H9 (cell line): Measurements from ENCODE around the gene TUBB2A. TPM values are rescaled to one million over a fixed set of nuclear protein-coding genes. Genes with fewer than 3 reads are reported as not detected.
"Not testable (repeated sequence)": the region's sequence is repeated elsewhere in the genome, so short reads cannot be mapped to it uniquely, and the experiment has no call there.

Experiments
- DNase-seq: peaks from one replicate; pipeline ENCODE4 v3.0.0-alpha.2; 2017
- H2AFZ ChIP-seq: one replicate; pipeline ENCODE4 v1.6.1; 2013; ENCODE audit warnings: mild to moderate bottlenecking, low read length, control low read depth, moderate library complexity
- H2AK5ac ChIP-seq: 2 replicates; pipeline ENCODE4 v1.6.1; 2013; ENCODE audit warnings: low read length, control low read depth, mixed read lengths; ENCODE audit not compliant: insufficient read length
- H2BK120ac ChIP-seq: one replicate; pipeline ENCODE4 v1.6.1; 2013; ENCODE audit warnings: low read depth, mild to moderate bottlenecking, low read length, control low read depth, inconsistent platforms; ENCODE audit not compliant: poor library complexity, severe bottlenecking
- H2BK12ac ChIP-seq: 2 replicates; pipeline ENCODE4 v1.6.1; 2013; ENCODE audit warnings: low read length, control low read depth, mixed read lengths, low read depth; ENCODE audit not compliant: insufficient read length
- H2BK15ac ChIP-seq: 2 replicates; pipeline ENCODE4 v1.6.1; 2013; ENCODE audit warnings: low read depth, low read length, control low read depth
- H2BK20ac ChIP-seq: one replicate; pipeline ENCODE4 v1.6.1; 2013; ENCODE audit warnings: low read depth, mild to moderate bottlenecking, low read length, control low read depth, inconsistent platforms; ENCODE audit not compliant: poor library complexity, severe bottlenecking
- H2BK5ac ChIP-seq: 2 replicates; pipeline ENCODE4 v1.6.1; 2013; ENCODE audit warnings: low read length, control low read depth, mixed read lengths; ENCODE audit not compliant: insufficient read length
- H3K14ac ChIP-seq: 2 replicates; pipeline ENCODE4 v1.6.1; 2013; ENCODE audit warnings: low read length, control low read depth; ENCODE audit not compliant: insufficient read depth
- H3K18ac ChIP-seq: 2 replicates; pipeline ENCODE4 v1.6.1; 2013; ENCODE audit warnings: low read depth, mild to moderate bottlenecking, mixed read lengths, low read length, control low read depth; ENCODE audit not compliant: insufficient read length
- H3K23ac ChIP-seq: 2 replicates; pipeline ENCODE4 v1.6.1; 2013; ENCODE audit warnings: low read length, control low read depth, mixed read lengths, low read depth; ENCODE audit not compliant: insufficient read length
- H3K23me2 ChIP-seq: 2 replicates; pipeline ENCODE4 v1.6.1; 2013; ENCODE audit warnings: low read depth, mild to moderate bottlenecking, mixed read lengths, low read length, control low read depth; ENCODE audit not compliant: insufficient read length, poor library complexity, severe bottlenecking
- H3K27ac ChIP-seq: 2 replicates; pipeline ENCODE4 v1.5.1; 2013; ENCODE audit warnings: low read length, control low read depth, mixed read lengths, low read depth; ENCODE audit not compliant: insufficient read length
- H3K27me3 ChIP-seq: 2 replicates; pipeline ENCODE4 v1.6.1; 2013; ENCODE audit warnings: low read length, control low read depth, inconsistent platforms; ENCODE audit not compliant: insufficient read depth
- H3K4ac ChIP-seq: 2 replicates; pipeline ENCODE4 v1.6.1; 2013; ENCODE audit warnings: low read depth, mild to moderate bottlenecking, control low read depth, inconsistent platforms, low read length, moderate library complexity
- H3K4me1 ChIP-seq: 2 replicates; pipeline ENCODE4 v1.6.1; 2013; ENCODE audit warnings: low read length, control low read depth, inconsistent platforms; ENCODE audit not compliant: insufficient read depth
- H3K4me2 ChIP-seq: 2 replicates; pipeline ENCODE4 v1.6.1; 2013; ENCODE audit warnings: low read length, control low read depth, mixed read lengths; ENCODE audit not compliant: insufficient read length, insufficient read depth
- H3K56ac ChIP-seq: 2 replicates; pipeline ENCODE4 v1.6.1; 2013; ENCODE audit warnings: low read depth, mild to moderate bottlenecking, mixed read lengths, low read length, control low read depth; ENCODE audit not compliant: insufficient read length
- H3K79me1 ChIP-seq: 2 replicates; pipeline ENCODE4 v1.6.1; 2013; ENCODE audit warnings: low read depth, mild to moderate bottlenecking, moderate library complexity, low read length, control low read depth, inconsistent platforms; ENCODE audit not compliant: insufficient read depth, poor library complexity, severe bottlenecking
- H3K79me2 ChIP-seq: 2 replicates; pipeline ENCODE4 v1.6.1; 2013; ENCODE audit warnings: low read length, control low read depth, inconsistent platforms; ENCODE audit not compliant: insufficient read depth
- H3K9ac ChIP-seq: 2 replicates; pipeline ENCODE4 v1.6.1; 2013; ENCODE audit warnings: low read length, control low read depth, mixed read lengths; ENCODE audit not compliant: insufficient read length; ENCODE audit errors: extremely low read depth
- H3K9me3 ChIP-seq: one replicate; pipeline ENCODE4 v1.6.1; 2013; ENCODE audit warnings: low read depth, low read length, inconsistent platforms; ENCODE audit not compliant: control insufficient read depth
- H3T11ph ChIP-seq: one replicate; pipeline ENCODE4 v1.6.1; 2013; ENCODE audit warnings: mild to moderate bottlenecking, low read length, control low read depth, inconsistent platforms
- H4K20me1 ChIP-seq: one replicate; pipeline ENCODE4 v1.6.1; 2013; ENCODE audit not compliant: control insufficient read depth, insufficient read length, insufficient read depth
- H4K5ac ChIP-seq: 2 replicates; pipeline ENCODE4 v1.6.1; 2013; ENCODE audit warnings: low read depth, mild to moderate bottlenecking, mixed read lengths, low read length, control low read depth; ENCODE audit not compliant: insufficient read length
- H4K8ac ChIP-seq: replicated peaks from 2 replicates; pipeline ENCODE4 v1.6.1; 2013; ENCODE audit warnings: low read length, control low read depth, mixed read lengths, low read depth; ENCODE audit not compliant: insufficient read length
- H4K91ac ChIP-seq: 2 replicates; pipeline ENCODE4 v1.6.1; 2013; ENCODE audit warnings: low read depth, mild to moderate bottlenecking, moderate library complexity, mixed read lengths, low read length, control low read depth; ENCODE audit not compliant: insufficient read length
- H3K27ac Mint-ChIP-seq, 3 experiments: 2 replicates in 2 of 3; 3 replicates in 1 of 3; pipeline ENCODE4 v1.8.0; 2020 to 2021; ENCODE audit warnings: mixed read lengths in 3 of 3, mild to moderate bottlenecking in 1 of 3, moderate library complexity in 1 of 3
- H3K27me3 Mint-ChIP-seq: 2 replicates; pipeline ENCODE4 v1.8.0; 2021; ENCODE audit warnings: low read depth, mild to moderate bottlenecking, moderate library complexity, mixed read lengths
- H3K36me3 Mint-ChIP-seq, 3 experiments: 2 replicates in 2 of 3; 3 replicates in 1 of 3; pipeline ENCODE4 v1.8.0; 2020 to 2021; ENCODE audit warnings: low read depth in 3 of 3, mixed read lengths in 3 of 3; ENCODE audit not compliant: insufficient read depth in 1 of 3
- H3K4me1 Mint-ChIP-seq, 2 experiments: 2 replicates each; pipeline ENCODE4 v1.8.0; 2020; ENCODE audit warnings: mixed read lengths in 2 of 2
- H3K4me3 Mint-ChIP-seq, 2 experiments: 2 replicates in 1 of 2; 3 replicates in 1 of 2; pipeline ENCODE4 v1.8.0; 2020 to 2021; ENCODE audit warnings: mild to moderate bottlenecking in 2 of 2, mixed read lengths in 2 of 2, moderate library complexity in 1 of 2
- H3K9me3 Mint-ChIP-seq, 2 experiments: 2 replicates in 1 of 2; 3 replicates in 1 of 2; pipeline ENCODE4 v1.8.0; 2020; ENCODE audit warnings: mild to moderate bottlenecking in 2 of 2, mixed read lengths in 2 of 2, moderate library complexity in 1 of 2
- WGBS: extraction: QIAGEN DNeasy Blood & Tissue Kit; methylation state at CpG from one replicate; pipeline ENCODE4 v1.1.7; 2013; ENCODE audit warnings: missing lambda C conversion rate, low lambda C conversion rate, mixed read lengths; ENCODE audit not compliant: insufficient read length; ENCODE audit errors: extremely low coverage; 5-methylcytosine and 5-hydroxymethylcytosine counted together
- total RNA-seq: library from RNA; stranded (reverse); gene quantifications from 2 replicates; pipeline ENCODE4 v1.2.1, GENCODE V29; 2021
- TF ChIP-seq, protein P1 (sequence below): fragments of 200-600 bp; sonication (generic); conservative IDR thresholded peaks from 3 replicates; pipeline ENCODE4 v1.8.0; 2021; ENCODE audit warnings: antibody characterized with exemption, mild to moderate bottlenecking

Gene TUBB2A
- total RNA-seq, 1 experiment from 2014 or later = 258 TPM

DNA sequence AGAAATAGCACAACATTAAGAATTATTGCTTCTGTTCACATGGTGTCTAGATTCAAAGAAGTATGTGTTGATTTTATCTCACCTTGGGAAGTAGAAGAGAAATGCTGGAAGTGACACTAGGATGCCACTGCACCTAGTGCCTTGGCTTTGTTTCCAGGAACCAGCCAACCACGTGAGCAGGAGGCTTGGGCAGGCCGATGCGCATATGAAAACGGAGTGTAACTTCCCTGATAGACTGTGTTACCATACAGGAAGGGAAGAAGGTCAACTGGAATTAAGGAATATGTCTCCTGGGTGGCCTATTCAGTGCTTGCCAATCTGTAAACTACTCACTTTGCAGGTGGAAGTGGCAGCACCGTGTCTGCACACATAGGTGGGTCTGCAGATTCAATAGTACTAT lies 42.0 kb upstream of the TUBB2A start:
- Histone ChIP-seq H2BK12ac (no peak overlapping the region), H4K20me1 (no peaks in the 10 kb centered on the region), H2BK20ac (no peak overlapping the region), H3K23me2 (no peaks in the 10 kb centered on the region), H3K23ac (no peak overlapping the region), H2AK5ac (no peak overlapping the region), H4K8ac (no peak overlapping the region), H3K79me2 (no peaks in the 10 kb centered on the region), H3K18ac (no peak overlapping the region), H3K27me3 (no peaks in the 10 kb centered on the region), H3K79me1 (no peaks in the 10 kb centered on the region), H3K4me1 (peaks cover 8% of the 10 kb centered on the region), H3K4ac (no peak overlapping the region), H3K14ac (no peak overlapping the region), H3K9ac (no peak overlapping the region), H3K56ac (no peak overlapping the region), H3K9me3 (no peaks in the 10 kb centered on the region), H2BK15ac (no peak overlapping the region), H4K91ac (no peak overlapping the region), H2BK120ac (no peak overlapping the region), H3T11ph (no peak overlapping the region), H4K5ac (no peak overlapping the region), H2AFZ (no peak overlapping the region), H3K4me2 (no peak overlapping the region), H3K27ac (no peak overlapping the region), H2BK5ac (no peak overlapping the region)
- Mint-ChIP-seq H3K27ac (no peak overlapping the region), H3K4me3 (no peak overlapping the region), H3K27me3 (no peaks in the 10 kb centered on the region), H3K36me3 (no peaks in the 10 kb centered on the region), H3K4me1 (peaks cover 16 to 18% of the 10 kb centered on the region in 2 experiments), H3K9me3 (peaks cover 3 to 4% of the 10 kb centered on the region in 2 experiments; a peak in 4 of 5 replicates)
- TF ChIP-seq, protein P1, sequence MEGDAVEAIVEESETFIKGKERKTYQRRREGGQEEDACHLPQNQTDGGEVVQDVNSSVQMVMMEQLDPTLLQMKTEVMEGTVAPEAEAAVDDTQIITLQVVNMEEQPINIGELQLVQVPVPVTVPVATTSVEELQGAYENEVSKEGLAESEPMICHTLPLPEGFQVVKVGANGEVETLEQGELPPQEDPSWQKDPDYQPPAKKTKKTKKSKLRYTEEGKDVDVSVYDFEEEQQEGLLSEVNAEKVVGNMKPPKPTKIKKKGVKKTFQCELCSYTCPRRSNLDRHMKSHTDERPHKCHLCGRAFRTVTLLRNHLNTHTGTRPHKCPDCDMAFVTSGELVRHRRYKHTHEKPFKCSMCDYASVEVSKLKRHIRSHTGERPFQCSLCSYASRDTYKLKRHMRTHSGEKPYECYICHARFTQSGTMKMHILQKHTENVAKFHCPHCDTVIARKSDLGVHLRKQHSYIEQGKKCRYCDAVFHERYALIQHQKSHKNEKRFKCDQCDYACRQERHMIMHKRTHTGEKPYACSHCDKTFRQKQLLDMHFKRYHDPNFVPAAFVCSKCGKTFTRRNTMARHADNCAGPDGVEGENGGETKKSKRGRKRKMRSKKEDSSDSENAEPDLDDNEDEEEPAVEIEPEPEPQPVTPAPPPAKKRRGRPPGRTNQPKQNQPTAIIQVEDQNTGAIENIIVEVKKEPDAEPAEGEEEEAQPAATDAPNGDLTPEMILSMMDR = no peak
- no peak for DNase-seq
- WGBS = no CpG with 5 or more reads among the region's 5 CpGs

DNA sequence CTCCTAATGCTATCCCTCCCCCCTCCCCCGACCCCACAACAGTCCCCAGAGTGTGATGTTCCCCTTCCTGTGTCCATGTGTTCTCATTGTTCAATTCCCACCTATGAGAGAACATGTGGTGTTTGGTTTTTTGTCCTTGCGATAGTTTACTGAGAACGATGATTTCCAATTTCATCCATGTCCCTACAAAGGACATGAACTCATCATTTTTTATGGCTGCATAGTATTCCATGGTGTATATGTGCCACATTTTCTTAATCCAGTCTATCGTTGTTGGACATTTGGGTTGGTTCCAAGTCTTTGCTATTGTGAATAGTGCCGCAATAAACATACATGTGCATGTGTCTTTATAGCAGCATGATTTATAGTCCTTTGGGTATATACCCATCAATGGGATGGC lies 40.4 kb upstream of the TUBB2A start:
- H4K20me1 ChIP-seq, H3K27ac Mint-ChIP-seq, H2BK20ac ChIP-seq, H2BK15ac ChIP-seq, H3T11ph ChIP-seq, H3K79me1 ChIP-seq, H4K8ac ChIP-seq, H3K27me3 ChIP-seq, H3K9me3 ChIP-seq, H3K79me2 ChIP-seq, H3K56ac ChIP-seq, H3K9ac ChIP-seq, DNase-seq, H3K18ac ChIP-seq, H3K4me2 ChIP-seq, H3K9me3 Mint-ChIP-seq, H3K36me3 Mint-ChIP-seq, H3K4me3 Mint-ChIP-seq, H2AFZ ChIP-seq, H2AK5ac ChIP-seq, H3K23me2 ChIP-seq, H2BK120ac ChIP-seq, H4K91ac ChIP-seq, H3K23ac ChIP-seq, H2BK12ac ChIP-seq, H2BK5ac ChIP-seq, H4K5ac ChIP-seq, H3K4ac ChIP-seq, H3K27me3 Mint-ChIP-seq, H3K14ac ChIP-seq, H3K27ac ChIP-seq: not testable (repeated sequence)
- peaks cover 19 to 20% of the 10 kb centered on the region in 2 experiments for H3K4me1 Mint-ChIP-seq
- WGBS = no CpG with 5 or more reads among the region's 5 CpGs
- peaks cover 12% of the 10 kb centered on the region for H3K4me1 ChIP-seq
